Left ventricle myocardium inferior (tissue), 1 donor: ENCODE measurements around the gene MRTFB. TPM values are rescaled to one million over a fixed set of nuclear protein-coding genes. Genes with fewer than 3 reads are reported as not detected.
A peak's percentile ranks its signal among the peaks of the same experiment; 100 is the strongest.

Experiments used
- DNase-seq: peaks from one replicate; pipeline ENCODE4 v3.0.0-alpha.2; 2020
- H3K27ac ChIP-seq: fragments of 200-600 bp; replicated peaks from 2 replicates; pipeline ENCODE4 v1.8.0; 2021
- H3K27me3 ChIP-seq: fragments of 200-600 bp; 2 replicates; pipeline ENCODE4 v1.8.0; 2021; ENCODE audit warnings: low read depth
- H3K36me3 ChIP-seq: fragments of 200-600 bp; 2 replicates; pipeline ENCODE4 v1.8.0; 2021
- H3K4me1 ChIP-seq: fragments of 200-600 bp; 2 replicates; pipeline ENCODE4 v1.8.0; 2021
- H3K4me3 ChIP-seq: fragments of 200-600 bp; 2 replicates; pipeline ENCODE4 v1.8.0; 2021; ENCODE audit warnings: mild to moderate bottlenecking, moderate library complexity
- H3K9me3 ChIP-seq: fragments of 200-600 bp; replicated peaks from 2 replicates; pipeline ENCODE4 v1.8.0; 2021
- intact Hi-C: fragments of 100-400 bp; cut with micrococcal nuclease; formaldehyde crosslinking; loops from one replicate; pipeline ENCODE4 v1.11.0; 2022
- total RNA-seq: library from RNA; stranded (reverse); fragmentation: NEBNext Ultra II Directional; extraction: Animal tissue kit (Norgen Biotek cat#: 25700); gene quantifications from one replicate; pipeline ENCODE4 v1.2.1, GENCODE V29; 2021
- TF ChIP-seq, protein P1 (sequence below): fragments of 200-600 bp; IDR thresholded peaks from 2 replicates; pipeline ENCODE4 v1.8.0; 2021; ENCODE audit warnings: antibody characterized with exemption, mild to moderate bottlenecking, borderline replicate concordance
- donor health status: DM: no; HTN: yes; CAD: no; lungs with severe emphysema.

The MRTFB gene
- total RNA-seq, 1 donor from 2014 or later = 24.3 TPM

DNA sequence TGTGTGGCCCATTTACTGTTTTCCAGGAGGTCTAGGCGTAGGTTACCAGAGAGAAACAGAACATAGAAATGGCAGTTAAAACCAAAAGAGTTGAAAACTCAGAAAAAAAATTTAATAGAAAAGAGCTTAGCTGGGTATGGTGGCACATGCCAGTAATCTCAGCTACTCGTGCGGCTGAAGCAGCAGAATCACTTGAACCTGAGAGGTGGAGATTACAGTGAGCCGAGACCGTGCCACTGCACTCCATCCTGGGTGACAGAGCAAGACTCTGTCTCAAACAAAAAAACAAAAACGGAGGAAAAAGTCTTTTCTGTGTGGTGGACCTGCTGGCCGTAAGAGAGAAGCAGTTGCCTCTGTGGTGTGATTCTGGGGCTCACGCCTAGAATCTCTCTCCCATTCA is 35.8 kb downstream of the MRTFB start:
- intact Hi-C loops = no loop called here
- no peaks in the 10 kb centered on the region for H3K9me3 ChIP-seq
- no peak for DNase-seq
- H3K27me3 ChIP-seq = no peaks in the 10 kb centered on the region
- no peak overlapping the region for H3K27ac ChIP-seq
- H3K4me1 ChIP-seq = peaks cover 94% of the 10 kb centered on the region
- no peak overlapping the region for H3K4me3 ChIP-seq
- TF ChIP-seq, protein P1, sequence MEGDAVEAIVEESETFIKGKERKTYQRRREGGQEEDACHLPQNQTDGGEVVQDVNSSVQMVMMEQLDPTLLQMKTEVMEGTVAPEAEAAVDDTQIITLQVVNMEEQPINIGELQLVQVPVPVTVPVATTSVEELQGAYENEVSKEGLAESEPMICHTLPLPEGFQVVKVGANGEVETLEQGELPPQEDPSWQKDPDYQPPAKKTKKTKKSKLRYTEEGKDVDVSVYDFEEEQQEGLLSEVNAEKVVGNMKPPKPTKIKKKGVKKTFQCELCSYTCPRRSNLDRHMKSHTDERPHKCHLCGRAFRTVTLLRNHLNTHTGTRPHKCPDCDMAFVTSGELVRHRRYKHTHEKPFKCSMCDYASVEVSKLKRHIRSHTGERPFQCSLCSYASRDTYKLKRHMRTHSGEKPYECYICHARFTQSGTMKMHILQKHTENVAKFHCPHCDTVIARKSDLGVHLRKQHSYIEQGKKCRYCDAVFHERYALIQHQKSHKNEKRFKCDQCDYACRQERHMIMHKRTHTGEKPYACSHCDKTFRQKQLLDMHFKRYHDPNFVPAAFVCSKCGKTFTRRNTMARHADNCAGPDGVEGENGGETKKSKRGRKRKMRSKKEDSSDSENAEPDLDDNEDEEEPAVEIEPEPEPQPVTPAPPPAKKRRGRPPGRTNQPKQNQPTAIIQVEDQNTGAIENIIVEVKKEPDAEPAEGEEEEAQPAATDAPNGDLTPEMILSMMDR = no peak
- H3K36me3 ChIP-seq = no peaks in the 10 kb centered on the region

DNA sequence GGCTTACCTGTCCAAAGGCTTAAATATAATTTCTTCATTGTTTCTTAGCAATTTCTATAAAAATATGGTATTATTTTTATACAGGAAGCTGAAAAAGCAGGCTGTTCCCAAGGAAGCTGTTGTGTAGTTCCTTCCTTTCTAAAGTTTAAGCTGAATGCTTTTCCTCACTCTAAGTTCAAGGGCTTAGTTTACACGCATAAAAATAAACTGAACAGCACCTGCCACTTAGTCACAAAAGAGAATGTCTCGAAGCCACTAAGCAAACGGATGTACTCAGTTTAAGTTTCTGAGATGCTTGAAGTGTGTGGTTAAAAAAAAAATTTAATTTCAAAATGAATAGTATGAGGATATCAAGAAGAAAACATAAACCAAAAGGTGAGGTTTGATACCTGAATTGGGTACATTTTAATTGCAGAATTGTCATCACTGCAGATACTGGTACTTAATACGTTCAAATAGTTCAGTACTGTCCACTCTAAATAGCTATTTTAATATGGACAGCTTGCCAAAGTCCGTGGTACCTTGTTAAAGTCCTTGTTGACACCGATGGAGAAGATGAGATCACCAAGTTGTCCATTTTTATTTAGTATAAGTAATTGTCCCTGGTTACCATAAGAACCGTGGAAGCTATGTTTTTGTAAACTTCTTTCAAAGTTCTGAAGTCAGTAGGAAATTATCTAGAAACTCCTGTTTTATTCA is 38.1 kb downstream of the MRTFB start:
- Histone ChIP-seq H3K4me3 (no peak overlapping the region), H3K4me1 (peaks cover 94% of the 10 kb centered on the region), H3K36me3 (no peaks in the 10 kb centered on the region), H3K27ac (peak overlapping the region; percentile 42), H3K27me3 (no peaks in the 10 kb centered on the region), H3K9me3 (no peaks in the 10 kb centered on the region)
- intact Hi-C loops = no loop called here
- TF ChIP-seq, protein P1 = no peak
- no peak for DNase-seq

GRCh38 chr16:14109782-14110727 is 38.9 kb downstream of the MRTFB start:
- Histone ChIP-seq H3K27me3 (no peaks in the 10 kb centered on the region), H3K36me3 (no peaks in the 10 kb centered on the region), H3K27ac (peak overlapping the region; percentile 42), H3K4me3 (no peak overlapping the region), H3K4me1 (peaks cover 95% of the 10 kb centered on the region), H3K9me3 (no peaks in the 10 kb centered on the region)
- TF ChIP-seq, protein P1 = no peak
- no peak for DNase-seq
- intact Hi-C loops = no loop called here

- DNase-seq = no peak
- no peaks in the 10 kb centered on the region for H3K36me3 ChIP-seq
- no peaks in the 10 kb centered on the region for H3K9me3 ChIP-seq
- intact Hi-C loops = no loop called here
- peaks cover 97% of the 10 kb centered on the region for H3K4me1 ChIP-seq
- TF ChIP-seq, protein P1 = no peak
- no peaks in the 10 kb centered on the region for H3K27me3 ChIP-seq
- no peak overlapping the region for H3K4me3 ChIP-seq
- H3K27ac ChIP-seq = peak overlapping the region; percentile 42
Measured at GRCh38 chr16:14110728-14111251, 39.7 kb downstream of the MRTFB start.

DNA sequence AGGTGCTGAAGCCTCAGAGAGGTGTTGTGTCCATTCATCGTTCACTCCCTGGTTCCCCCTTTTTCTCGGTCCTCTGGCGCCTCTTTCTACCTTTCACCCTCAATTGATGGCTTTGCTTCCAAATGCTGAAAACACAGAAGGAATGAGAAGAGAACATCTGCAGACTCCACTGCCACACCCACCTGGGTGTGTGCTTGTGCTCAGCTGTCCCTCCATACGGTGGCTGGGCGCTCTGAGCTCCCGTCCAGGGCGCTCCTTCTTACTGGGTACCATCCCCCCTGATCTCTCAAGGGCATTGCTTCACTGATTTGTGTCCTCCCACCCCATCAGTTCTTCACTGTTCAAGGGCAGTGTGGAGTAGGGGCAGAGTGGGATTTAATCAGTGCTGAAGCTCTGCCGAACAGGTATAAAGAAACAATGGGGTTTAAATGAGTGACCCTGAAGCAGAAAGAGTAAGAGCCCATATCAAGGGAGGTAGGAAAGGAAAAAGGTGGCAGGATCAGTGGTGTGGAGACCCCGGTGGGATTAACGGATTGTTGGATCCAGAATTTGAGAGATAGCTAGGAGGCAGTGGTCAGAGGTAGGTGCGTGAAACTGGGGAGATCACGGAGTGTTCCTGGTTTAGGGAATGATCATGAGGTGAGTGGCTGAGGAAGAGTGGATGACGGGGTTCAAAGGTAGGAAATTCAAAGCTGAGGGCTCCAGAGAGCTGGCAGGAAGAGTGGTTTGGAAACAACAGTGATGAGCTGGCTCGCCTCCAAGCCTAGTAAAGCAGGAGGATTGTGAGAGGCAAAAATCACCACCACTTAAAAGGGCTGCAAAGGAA is 40.8 kb downstream of the MRTFB start:
- intact Hi-C loops = no loop called here

More for the DNA sequence above, 40.8 kb downstream of the MRTFB start:
- H3K4me1 ChIP-seq = peaks cover 85% of the 10 kb centered on the region
- TF ChIP-seq, protein P1 = no peak
- no peaks in the 10 kb centered on the region for H3K27me3 ChIP-seq
- H3K9me3 ChIP-seq = no peaks in the 10 kb centered on the region
- H3K36me3 ChIP-seq = no peaks in the 10 kb centered on the region
- peak; percentile 59 for DNase-seq
- peak overlapping the region; percentile 29 for H3K27ac ChIP-seq
- H3K4me3 ChIP-seq = no peak overlapping the region
